PC-3 (cell line): ENCODE results near the gene PIK3R5. TPM values are rescaled to one million over a fixed set of nuclear protein-coding genes. Genes with fewer than 3 reads are reported as not detected.

ENCODE experiments used
- ATAC-seq: fragments of 200-7000 bp; cut with Tn5 transposase; 2 replicates; pipeline ENCODE4 v1.9.1; 2020; ENCODE audit warnings: mild to moderate bottlenecking, moderate library complexity
- BruUV-seq: library from RNA; stranded (reverse); fragments of 400-500 nt; replicated peaks from 2 replicates; lab custom pipeline; 2021; lab: Mats Ljungman, UMichigan
- CTCF ChIA-PET: fragments of 300-600 bp; sonication (Branson Sonifier 250); formaldehyde crosslinking; loops from one replicate; lab custom pipeline; 2022; ENCODE audit warnings: antibody characterized with exemption; lab: Charles Lee
- POLR2A ChIA-PET: fragments of 300-600 bp; sonication (Branson Sonifier 250); formaldehyde crosslinking; loops from one replicate; lab custom pipeline; 2022; ENCODE audit warnings: antibody characterized with exemption; ENCODE audit not compliant: unreplicated experiment; lab: Charles Lee
- DNase-seq: peaks from one replicate; pipeline ENCODE4 v3.0.0-alpha.2; 2015
- H2AFZ ChIP-seq: fragments of 300-600 bp; sonication (generic); 2 replicates; pipeline ENCODE4 v1.6.0; 2016; ENCODE audit warnings: antibody characterized with exemption, low read length
- H3F3A ChIP-seq: fragments of 300-600 bp; sonication (generic); one replicate; pipeline ENCODE4 v1.6.0; 2017; ENCODE audit warnings: antibody characterized with exemption, low read length, control low read depth, mild to moderate bottlenecking; ENCODE audit not compliant: unreplicated experiment
- H3K27ac ChIP-seq: fragments of 300-600 bp; sonication (generic); 2 replicates; pipeline ENCODE4 v1.5.1; 2016; ENCODE audit warnings: mild to moderate bottlenecking, low read length
- H3K27me3 ChIP-seq: fragments of 300-600 bp; sonication (generic); 2 replicates; pipeline ENCODE4 v1.6.1; 2016; ENCODE audit warnings: low read length, mixed read lengths
- H3K36me3 ChIP-seq: fragments of 300-600 bp; sonication (generic); 2 replicates; pipeline ENCODE4 v1.6.1; 2016; ENCODE audit warnings: low read depth, mixed run types, low read length, mixed read lengths
- H3K4me1 ChIP-seq: fragments of 300-600 bp; sonication (generic); 2 replicates; pipeline ENCODE4 v1.5.1; 2016; ENCODE audit warnings: low read length; ENCODE audit not compliant: insufficient read depth
- H3K4me2 ChIP-seq: fragments of 300-600 bp; sonication (generic); 2 replicates; pipeline ENCODE4 v1.6.0; 2016; ENCODE audit warnings: low read length
- H3K4me3 ChIP-seq: fragments of 300-600 bp; sonication (generic); 2 replicates; pipeline ENCODE4 v1.5.1; 2016; ENCODE audit warnings: mild to moderate bottlenecking, low read length, mixed read lengths
- H3K79me2 ChIP-seq: fragments of 300-600 bp; sonication (generic); 2 replicates; pipeline ENCODE4 v1.6.1; 2017; ENCODE audit warnings: low read length, mixed read lengths
- H3K9ac ChIP-seq: fragments of 300-600 bp; sonication (generic); 2 replicates; pipeline ENCODE4 v1.6.0; 2016; ENCODE audit warnings: mild to moderate bottlenecking, low read length
- H3K9me2 ChIP-seq: fragments of 300-600 bp; sonication (generic); replicated peaks from 2 replicates; pipeline ENCODE4 v1.6.1; 2016; ENCODE audit warnings: mixed run types, low read length, mixed read lengths
- H3K9me3 ChIP-seq: fragments of 300-600 bp; sonication (generic); 2 replicates; pipeline ENCODE4 v1.6.1; 2016; ENCODE audit warnings: low read length, mixed read lengths
- H4K20me1 ChIP-seq: fragments of 300-600 bp; sonication (generic); 2 replicates; pipeline ENCODE4 v1.6.1; 2016; ENCODE audit warnings: low read length, mixed read lengths
- CTCF ChIP-seq: fragments of 300-600 bp; sonication (generic); conservative IDR thresholded peaks from 2 replicates; pipeline ENCODE4 v1.5.1; 2017; ENCODE audit warnings: antibody characterized with exemption, low read depth, mild to moderate bottlenecking, low read length
- EZH2 ChIP-seq: fragments of 300-600 bp; sonication (generic); IDR thresholded peaks from one replicate; pipeline ENCODE4 v1.6.1; 2017; ENCODE audit warnings: antibody characterized with exemption, mild to moderate bottlenecking, low read length; ENCODE audit not compliant: unreplicated experiment
- EZH2phosphoT487 ChIP-seq: fragments of 300-600 bp; sonication (generic); IDR thresholded peaks from 2 replicates; pipeline ENCODE4 v1.6.1; 2018; ENCODE audit warnings: mild to moderate bottlenecking, antibody characterized with exemption, low read length, borderline replicate concordance
- intact Hi-C: fragments of 100-400 bp; cut with micrococcal nuclease; formaldehyde crosslinking; loops from 2 replicates; pipeline ENCODE4 v1.9.0; 2023
- total RNA-seq: library from RNA; depleted of rRNA; stranded (reverse); fragments of >200 nt; gene quantifications from 2 replicates; pipeline ENCODE4 v1.2.3, GENCODE V29; 2014

The PIK3R5 gene
- total RNA-seq, 1 experiment from 2014 or later, result not detected

- H3K27ac ChIP-seq, result no peak overlapping the region
- no peaks in the 10 kb centered on the region for H3F3A ChIP-seq
- H4K20me1 ChIP-seq, result no peaks in the 10 kb centered on the region
- no peak for ATAC-seq
- ChIA-PET CTCF (no interaction called here), POLR2A (no interaction called here)
- H3K4me2 ChIP-seq, result no peak overlapping the region
- no peaks in the 10 kb centered on the region for H3K4me1 ChIP-seq
- H3K9me2 ChIP-seq, result no peaks in the 10 kb centered on the region
- intact Hi-C loops, result no loop called here
- no peak for TF ChIP-seq EZH2phosphoT487
- TF ChIP-seq CTCF, result no peak
- TF ChIP-seq EZH2, result no peak
- H3K4me3 ChIP-seq, result no peak overlapping the region
- no peak for DNase-seq
- H3K27me3 ChIP-seq, result peaks cover 11% of the 10 kb centered on the region; the same call in 1 of the 2 replicates
- H2AFZ ChIP-seq, result no peak overlapping the region
- no peaks in the 10 kb centered on the region for H3K79me2 ChIP-seq
- BruUV-seq, result no TSS peak
- no peaks in the 10 kb centered on the region for H3K36me3 ChIP-seq
- H3K9ac ChIP-seq, result no peak overlapping the region
- no peaks in the 10 kb centered on the region for H3K9me3 ChIP-seq
Measured at GRCh38 chr17:8841844-8842243, 123.7 kb downstream of the PIK3R5 start.

GRCh38 chr17:8839410-8839935 lies 126.0 kb downstream of the PIK3R5 start:
- BruUV-seq, result no TSS peak
- CTCF ChIA-PET, result no interaction called here
- POLR2A ChIA-PET, result no interaction called here

More at GRCh38 chr17:8839410-8839935, 126.0 kb downstream of the PIK3R5 start:
- no peak overlapping the region for H3K9ac ChIP-seq
- H3K36me3 ChIP-seq, result no peaks in the 10 kb centered on the region
- H3K9me2 ChIP-seq, result no peaks in the 10 kb centered on the region
- DNase-seq, result no peak
- H3K4me3 ChIP-seq, result no peak overlapping the region
- TF ChIP-seq CTCF (no peak), EZH2 (no peak), EZH2phosphoT487 (no peak)
- H3K27me3 ChIP-seq, result peaks cover 11% of the 10 kb centered on the region; the same call in 1 of the 2 replicates
- no peaks in the 10 kb centered on the region for H3K4me1 ChIP-seq
- H3K4me2 ChIP-seq, result no peak overlapping the region
- no peak for ATAC-seq
- no peaks in the 10 kb centered on the region for H3F3A ChIP-seq
- no peak overlapping the region for H2AFZ ChIP-seq
- H3K27ac ChIP-seq, result no peak overlapping the region
- intact Hi-C loops, result no loop called here
- no peaks in the 10 kb centered on the region for H3K9me3 ChIP-seq
- no peaks in the 10 kb centered on the region for H3K79me2 ChIP-seq
- no peaks in the 10 kb centered on the region for H4K20me1 ChIP-seq
